OCI-LY3 (cell line): ENCODE results near the gene ZNF544.

Experiments
- CTCF ChIP-seq: fragments of 200-600, 300-600 bp; sonication (generic); IDR thresholded peaks from 2 replicates; pipeline ENCODE4 v1.5.1; 2014; ENCODE audit warnings: antibody characterized with exemption, low read length, low read depth
- EZH2phosphoT487 ChIP-seq: fragments of 200-600 bp; shearing (Covaris generic); IDR thresholded peaks from 2 replicates; pipeline ENCODE4 v1.6.1; 2018; ENCODE audit warnings: antibody characterized with exemption, mixed run types, low read depth

GRCh38 chr19:58279925-58280316 is 51.2 kb downstream of the ZNF544 start:
- TF ChIP-seq CTCF (no peak), EZH2phosphoT487 (no peak)
